HEK293 (cell line): ENCODE data around the gene PLAC8L1.

Experiments used
- CTCF ChIA-PET: fragments of 350-600 bp; formaldehyde crosslinking; extraction: SDS; loops from one replicate; lab custom pipeline; 2021; ENCODE audit warnings: antibody characterized with exemption; lab: Yijun Ruan, JAX
- POLR2A ChIA-PET: fragments of 300-600 bp; formaldehyde crosslinking; extraction: SDS; loops from one replicate; lab custom pipeline; 2020; ENCODE audit warnings: antibody characterized with exemption, inconsistent platforms; lab: Yijun Ruan, JAX
- H3K27ac ChIP-seq: fragments of 200-500 bp; sonication (Bioruptor generic); 2 replicates; pipeline ENCODE4 v1.5.1; 2014; ENCODE audit warnings: low read depth, low read length, control low read depth, inconsistent platforms; ENCODE audit errors: extremely low read depth
- H3K36me3 ChIP-seq, 2 experiments: fragments of 200-500 bp in 1 of 2; sonication (Bioruptor generic) in 1 of 2; 1 replicate in 1 of 2; 2 replicates in 1 of 2; pipeline ENCODE4 v1.5.1; 2014 to 2017; ENCODE audit warnings: inconsistent platforms in 2 of 2, low read length in 2 of 2; ENCODE audit not compliant: control insufficient read depth in 2 of 2, insufficient read depth in 1 of 2
- H3K4me1 ChIP-seq: fragments of 200-500 bp; sonication (Bioruptor generic); 2 replicates; pipeline ENCODE4 v1.5.1; 2014; ENCODE audit warnings: mild to moderate bottlenecking, low read length, inconsistent platforms; ENCODE audit not compliant: control insufficient read depth, insufficient read depth
- H3K4me3 ChIP-seq: 2 replicates; pipeline ENCODE4 v1.5.1; 2011; ENCODE audit warnings: low read depth, mild to moderate bottlenecking, control low read depth, low read length, moderate library complexity
- H3K9me3 ChIP-seq: fragments of 200-500 bp; sonication (Bioruptor generic); 2 replicates; pipeline ENCODE4 v1.5.1; 2014; ENCODE audit warnings: low read depth, low read length, inconsistent platforms; ENCODE audit not compliant: control insufficient read depth, insufficient read depth
- BCL11A ChIP-seq: fragments of 450-650 bp; formaldehyde crosslinking; IDR thresholded peaks from 2 replicates; pipeline ENCODE4 v1.5.1; 2016; ENCODE audit warnings: low read depth, missing biosample characterization, missing genetic modification characterization
- HOXA7 ChIP-seq: sonication (generic); formaldehyde crosslinking; IDR thresholded peaks from 2 replicates; pipeline ENCODE4 v1.8.1; 2022; ENCODE audit warnings: missing genetic modification reagents, borderline replicate concordance
- MZF1 ChIP-seq: fragments of 450-650 bp; formaldehyde crosslinking; IDR thresholded peaks from 2 replicates; pipeline ENCODE4 v1.5.1; 2017; ENCODE audit warnings: missing biosample characterization, missing genetic modification characterization, borderline replicate concordance
- PRDM1 ChIP-seq: fragments of 450-650 bp; formaldehyde crosslinking; IDR thresholded peaks from 2 replicates; pipeline ENCODE4; 2016; ENCODE audit warnings: missing biosample characterization, missing genetic modification characterization
- SCRT2 ChIP-seq: fragments of 450-650 bp; formaldehyde crosslinking; IDR thresholded peaks from 2 replicates; pipeline ENCODE4 v1.5.1; 2016; ENCODE audit warnings: missing biosample characterization, missing genetic modification characterization
- ZBTB21 ChIP-seq: fragments of 450-650 bp; formaldehyde crosslinking; IDR thresholded peaks from 2 replicates; pipeline ENCODE4 v1.5.1; 2017; ENCODE audit warnings: missing biosample characterization, missing genetic modification characterization
- ZNF121 ChIP-seq: fragments of 450-650 bp; formaldehyde crosslinking; IDR thresholded peaks from 2 replicates; pipeline ENCODE4 v1.5.1; 2016; ENCODE audit warnings: missing biosample characterization, missing genetic modification characterization
- ZNF140 ChIP-seq: fragments of 450-650 bp; formaldehyde crosslinking; IDR thresholded peaks from 2 replicates; pipeline ENCODE4 v1.5.1; 2016; ENCODE audit warnings: missing biosample characterization, missing genetic modification characterization
- ZNF223 ChIP-seq: fragments of 450-650 bp; formaldehyde crosslinking; IDR thresholded peaks from 2 replicates; pipeline ENCODE4 v1.5.1; 2016; ENCODE audit warnings: missing biosample characterization, missing genetic modification characterization
- ZNF266 ChIP-seq: fragments of 450-650 bp; formaldehyde crosslinking; IDR thresholded peaks from 2 replicates; pipeline ENCODE4 v1.5.1; 2016; ENCODE audit warnings: missing biosample characterization, missing genetic modification characterization, low read depth
- ZNF274 ChIP-seq, 2 experiments: fragments of 200-500 bp in 1 of 2; fragments of 450-650 bp in 1 of 2; sonication (Bioruptor generic) in 1 of 2; formaldehyde crosslinking in 1 of 2; IDR thresholded peaks; 2 replicates each; pipeline versions ENCODE4 v1.5.1 to v1.6.1; 2014 to 2016; ENCODE audit warnings: borderline replicate concordance in 1 of 2, inconsistent platforms in 1 of 2, low read length in 1 of 2, missing biosample characterization in 1 of 2, missing genetic modification characterization in 1 of 2
- ZNF501 ChIP-seq: fragments of 450-650 bp; formaldehyde crosslinking; IDR thresholded peaks from 2 replicates; pipeline ENCODE4 v1.5.1; 2016; ENCODE audit warnings: missing biosample characterization, missing genetic modification characterization
- ZNF544 ChIP-seq: fragments of 450-650 bp; formaldehyde crosslinking; IDR thresholded peaks from 2 replicates; pipeline ENCODE4 v1.5.0; 2017; ENCODE audit warnings: missing biosample characterization, missing genetic modification characterization
- ZNF555 ChIP-seq: fragments of 450-650 bp; formaldehyde crosslinking; conservative IDR thresholded peaks from 2 replicates; pipeline ENCODE4 v1.5.1; 2017; ENCODE audit warnings: missing biosample characterization, mild to moderate bottlenecking, missing genetic modification characterization, inconsistent platforms
- ZNF596 ChIP-seq: fragments of 450-650 bp; IDR thresholded peaks from 2 replicates; pipeline ENCODE4 v1.5.0; 2018; ENCODE audit warnings: missing biosample characterization, mild to moderate bottlenecking, missing genetic modification characterization, moderate library complexity
- ZNF629 ChIP-seq: fragments of 450-650 bp; formaldehyde crosslinking; IDR thresholded peaks from 2 replicates; pipeline ENCODE4 v1.5.1; 2017; ENCODE audit warnings: missing biosample characterization, missing genetic modification characterization
- ZNF701 ChIP-seq: fragments of 450-650 bp; formaldehyde crosslinking; IDR thresholded peaks from 2 replicates; pipeline ENCODE4 v1.5.1; 2016; ENCODE audit warnings: missing biosample characterization, missing genetic modification characterization
- ZNF830 ChIP-seq: fragments of 450-650 bp; IDR thresholded peaks from 2 replicates; pipeline ENCODE4 v1.5.0; 2018; ENCODE audit warnings: missing biosample characterization, missing genetic modification characterization, low read depth, mild to moderate bottlenecking, moderate library complexity
- ZNF837 ChIP-seq: fragments of 450-650 bp; formaldehyde crosslinking; IDR thresholded peaks from 2 replicates; pipeline ENCODE4 v1.5.1; 2016; ENCODE audit warnings: missing biosample characterization, missing genetic modification characterization
- ZNF843 ChIP-seq: fragments of 450-650 bp; formaldehyde crosslinking; IDR thresholded peaks from 2 replicates; pipeline ENCODE4 v1.5.1; 2016; ENCODE audit warnings: missing biosample characterization, missing genetic modification characterization
- ZSCAN30 ChIP-seq: fragments of 450-650 bp; IDR thresholded peaks from 2 replicates; pipeline ENCODE4 v1.5.1; 2018; ENCODE audit warnings: missing biosample characterization, mild to moderate bottlenecking, missing genetic modification characterization, moderate library complexity
- ZXDB ChIP-seq: fragments of 450-650 bp; formaldehyde crosslinking; IDR thresholded peaks from 2 replicates; pipeline ENCODE4 v1.5.1; 2016; ENCODE audit warnings: missing biosample characterization, missing genetic modification characterization
- TF ChIP-seq, protein P1 (sequence below): fragments of 450-650 bp; formaldehyde crosslinking; IDR thresholded peaks from 2 replicates; pipeline ENCODE4 v1.5.1; 2016; ENCODE audit warnings: missing biosample characterization, missing genetic modification characterization
- TF ChIP-seq, protein P2 (sequence below): fragments of 450-650 bp; formaldehyde crosslinking; IDR thresholded peaks from 2 replicates; pipeline ENCODE4 v1.5.1; 2017; ENCODE audit warnings: missing biosample characterization, mild to moderate bottlenecking, missing genetic modification characterization, moderate library complexity
- TF ChIP-seq, protein P3 (sequence below): fragments of 450-650 bp; formaldehyde crosslinking; IDR thresholded peaks from 2 replicates; pipeline ENCODE4; 2016; ENCODE audit warnings: missing biosample characterization, missing genetic modification characterization

Gene PLAC8L1, protein sequence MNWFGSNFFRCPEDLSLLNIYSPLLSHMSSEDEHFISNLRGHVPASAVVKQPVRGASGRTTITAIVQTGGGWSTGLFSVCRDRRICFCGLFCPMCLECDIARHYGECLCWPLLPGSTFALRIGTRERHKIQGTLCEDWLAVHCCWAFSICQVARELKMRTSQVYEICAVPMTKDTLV

DNA sequence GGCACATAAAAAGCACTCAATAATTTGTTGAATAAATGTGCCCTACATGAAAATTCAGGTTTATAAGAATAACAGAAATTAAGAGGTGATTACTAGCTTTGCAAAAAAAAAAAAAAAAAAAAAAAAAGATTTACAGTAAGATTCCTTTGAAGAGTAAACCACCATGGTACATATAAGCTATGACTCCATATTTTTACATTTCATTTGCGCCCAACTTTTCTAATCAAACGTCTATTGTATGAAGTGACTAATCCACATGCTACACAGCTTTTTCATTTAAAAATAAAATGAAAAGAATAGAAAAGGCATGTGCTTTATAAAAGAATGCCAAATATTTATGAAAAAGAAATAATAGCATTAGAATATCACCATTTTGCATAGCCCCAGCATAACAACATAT is at the start of gene PLAC8L1:
Gene PLAC8L1, minus strand, starts transcription at position 101 of the 400 bp plus-strand sequence. CDS start 1,266 bp downstream, outside the sequence.
- no peaks in the 10 kb centered on the region for H3K9me3 ChIP-seq
- H3K27ac ChIP-seq = no peak within 1 kb of the TSS
- H3K36me3 ChIP-seq = peaks cover 0 to 5% of the 10 kb centered on the region in 2 experiments; a peak in 1 of 3 replicates
- no peaks in the 10 kb centered on the region for H3K4me1 ChIP-seq
- ChIA-PET POLR2A (no interaction called here), CTCF (interaction anchor here (0.7 kb wide), 2 partner anchors 310 to 322 kb away, joined by 3 to 4 read pairs; no protein-coding TSS in a partner anchor)
- TF ChIP-seq ZNF544 (tag by site-specific recombination) (no peak), ZNF701 (tag by site-specific recombination) (no peak), ZNF223 (tag by site-specific recombination) (no peak), MZF1 (tag by site-specific recombination) (no peak), ZNF266 (no peak), HOXA7 (CRISPR knock-in tag) (no peak), ZNF140 (no peak)
- TF ChIP-seq, protein P1, sequence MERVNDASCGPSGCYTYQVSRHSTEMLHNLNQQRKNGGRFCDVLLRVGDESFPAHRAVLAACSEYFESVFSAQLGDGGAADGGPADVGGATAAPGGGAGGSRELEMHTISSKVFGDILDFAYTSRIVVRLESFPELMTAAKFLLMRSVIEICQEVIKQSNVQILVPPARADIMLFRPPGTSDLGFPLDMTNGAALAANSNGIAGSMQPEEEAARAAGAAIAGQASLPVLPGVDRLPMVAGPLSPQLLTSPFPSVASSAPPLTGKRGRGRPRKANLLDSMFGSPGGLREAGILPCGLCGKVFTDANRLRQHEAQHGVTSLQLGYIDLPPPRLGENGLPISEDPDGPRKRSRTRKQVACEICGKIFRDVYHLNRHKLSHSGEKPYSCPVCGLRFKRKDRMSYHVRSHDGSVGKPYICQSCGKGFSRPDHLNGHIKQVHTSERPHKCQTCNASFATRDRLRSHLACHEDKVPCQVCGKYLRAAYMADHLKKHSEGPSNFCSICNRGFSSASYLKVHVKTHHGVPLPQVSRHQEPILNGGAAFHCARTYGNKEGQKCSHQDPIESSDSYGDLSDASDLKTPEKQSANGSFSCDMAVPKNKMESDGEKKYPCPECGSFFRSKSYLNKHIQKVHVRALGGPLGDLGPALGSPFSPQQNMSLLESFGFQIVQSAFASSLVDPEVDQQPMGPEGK = no peak
- TF ChIP-seq, protein P2, sequence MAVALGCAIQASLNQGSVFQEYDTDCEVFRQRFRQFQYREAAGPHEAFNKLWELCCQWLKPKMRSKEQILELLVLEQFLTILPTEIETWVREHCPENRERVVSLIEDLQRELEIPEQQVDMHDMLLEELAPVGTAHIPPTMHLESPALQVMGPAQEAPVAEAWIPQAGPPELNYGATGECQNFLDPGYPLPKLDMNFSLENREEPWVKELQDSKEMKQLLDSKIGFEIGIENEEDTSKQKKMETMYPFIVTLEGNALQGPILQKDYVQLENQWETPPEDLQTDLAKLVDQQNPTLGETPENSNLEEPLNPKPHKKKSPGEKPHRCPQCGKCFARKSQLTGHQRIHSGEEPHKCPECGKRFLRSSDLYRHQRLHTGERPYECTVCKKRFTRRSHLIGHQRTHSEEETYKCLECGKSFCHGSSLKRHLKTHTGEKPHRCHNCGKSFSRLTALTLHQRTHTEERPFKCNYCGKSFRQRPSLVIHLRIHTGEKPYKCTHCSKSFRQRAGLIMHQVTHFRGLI (tag by site-specific recombination) = no peak
- H3K4me3 ChIP-seq = no peak within 1 kb of the TSS

DNA sequence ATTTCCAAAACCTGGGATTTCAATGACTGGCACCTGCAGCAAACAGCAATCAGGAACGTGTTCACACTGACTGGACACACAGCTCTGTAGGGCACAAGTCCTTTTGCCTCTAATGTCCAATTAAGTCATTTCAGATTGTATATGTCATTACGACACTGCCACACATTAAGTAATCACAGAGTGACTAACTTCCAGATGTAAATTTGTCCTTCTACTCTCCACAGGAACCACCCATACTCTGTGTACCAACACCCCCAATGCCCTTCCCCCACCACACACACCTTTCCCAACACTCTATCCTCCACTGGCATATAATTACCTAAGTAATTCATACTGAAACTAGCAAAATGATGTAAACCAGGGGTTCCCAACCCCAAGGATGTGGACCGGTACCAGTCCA is 46.6 kb upstream of the PLAC8L1 start:
- H3K9me3 ChIP-seq = no peaks in the 10 kb centered on the region
- H3K27ac ChIP-seq = no peak overlapping the region
- no peaks in the 10 kb centered on the region for H3K4me1 ChIP-seq
- peaks cover 89 to 90% of the 10 kb centered on the region in 2 experiments for H3K36me3 ChIP-seq
- no peak for TF ChIP-seq ZNF501 (tag by site-specific recombination)
- no peak for TF ChIP-seq PRDM1
- no peak for TF ChIP-seq ZNF843 (tag by site-specific recombination)
- POLR2A ChIA-PET = no interaction called here
- no peak overlapping the region for H3K4me3 ChIP-seq
- CTCF ChIA-PET = interaction anchor here (0.8 kb wide), 1 partner anchor 21 kb away, joined by 3 read pairs; no protein-coding TSS in a partner anchor

DNA sequence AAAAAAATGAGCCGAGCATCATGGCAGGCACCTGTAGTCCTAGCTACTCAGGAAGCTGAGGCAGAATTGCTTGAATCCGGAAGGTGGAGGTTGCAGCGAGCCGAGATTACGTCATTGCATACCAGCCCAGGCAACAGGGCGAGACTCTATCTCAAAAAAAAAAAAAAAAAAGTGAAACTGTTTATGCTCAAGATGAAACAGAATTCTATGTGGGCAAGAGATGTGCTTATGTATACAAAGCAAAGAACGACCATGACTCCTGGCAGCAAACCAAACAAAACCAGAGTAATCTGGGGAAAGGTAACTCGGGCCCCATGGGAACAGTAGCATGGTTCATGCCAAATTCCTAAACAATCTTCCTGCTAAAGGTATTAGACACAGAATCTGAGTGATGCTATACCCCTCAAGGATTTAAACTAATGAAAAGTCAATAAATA is 32.6 kb upstream of the PLAC8L1 start:
- H3K4me1 ChIP-seq = peaks cover 6% of the 10 kb centered on the region
- ChIA-PET CTCF (no interaction called here), POLR2A (no interaction called here)
- no peaks in the 10 kb centered on the region for H3K9me3 ChIP-seq
- peaks cover 80 to 90% of the 10 kb centered on the region in 2 experiments for H3K36me3 ChIP-seq
- no peak overlapping the region for H3K4me3 ChIP-seq
- no peak overlapping the region for H3K27ac ChIP-seq
- TF ChIP-seq ZNF274 (IDR thresholded peaks at IDR 0.05; ENCODE audit: low read length) (no peak), ZNF274 (tag by site-specific recombination; IDR thresholded peaks at IDR 0.05; ENCODE audit: borderline replicate concordance) (no peak), ZXDB (tag by site-specific recombination) (peak; percentile 25; the same call in 1 of the 2 replicates), ZNF555 (tag by site-specific recombination) (no peak), BCL11A (no peak), ZSCAN30 (tag by site-specific recombination) (no peak), ZBTB21 (tag by site-specific recombination) (no peak), ZNF596 (no peak), SCRT2 (tag by site-specific recombination) (0 out of 2 replicates have a peak, but pooled peaks have one; percentile 24), ZNF121 (tag by site-specific recombination) (no peak), ZNF830 (no peak), ZNF629 (tag by site-specific recombination) (0 out of 2 replicates have a peak, but pooled peaks have one; percentile 16), ZNF837 (tag by site-specific recombination) (no peak)
- TF ChIP-seq, protein P3, sequence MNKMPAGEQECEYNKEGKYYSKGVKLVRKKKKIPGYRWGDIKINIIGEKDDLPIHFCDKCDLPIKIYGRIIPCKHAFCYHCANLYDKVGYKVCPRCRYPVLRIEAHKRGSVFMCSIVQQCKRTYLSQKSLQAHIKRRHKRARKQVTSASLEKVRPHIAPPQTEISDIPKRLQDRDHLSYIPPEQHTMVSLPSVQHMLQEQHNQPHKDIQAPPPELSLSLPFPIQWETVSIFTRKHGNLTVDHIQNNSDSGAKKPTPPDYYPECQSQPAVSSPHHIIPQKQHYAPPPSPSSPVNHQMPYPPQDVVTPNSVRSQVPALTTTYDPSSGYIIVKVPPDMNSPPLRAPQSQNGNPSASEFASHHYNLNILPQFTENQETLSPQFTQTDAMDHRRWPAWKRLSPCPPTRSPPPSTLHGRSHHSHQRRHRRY = no peak
